ENCODE measurements around the gene RAPGEF6.
"Not testable (repeated sequence)": the region's sequence is repeated elsewhere in the genome, so short reads cannot be mapped to it uniquely, and the experiment has no call there.

RAPGEF6 gene

DNA sequence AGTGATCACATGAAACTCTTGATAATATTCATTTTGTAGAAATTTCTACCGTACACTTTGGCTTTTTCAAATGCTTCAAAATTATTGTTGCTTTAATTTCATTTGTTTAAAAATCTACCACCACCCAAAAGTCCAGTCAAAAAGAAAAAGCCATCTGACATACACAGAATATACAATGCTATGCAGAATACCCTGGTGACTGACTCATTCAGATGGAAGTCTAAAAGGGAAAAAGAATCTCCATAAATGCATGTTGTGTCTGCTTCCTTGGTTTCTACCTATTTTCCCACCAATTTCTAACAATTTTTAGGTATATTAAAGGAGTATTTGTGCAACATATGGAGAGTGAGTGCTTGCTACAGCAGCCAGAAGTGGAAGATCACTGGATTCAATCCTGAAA lies 9.3 kb upstream of the RAPGEF6 start:
- in situ Hi-C loops (cut with MboI; ENCODE audit: low sequenced_read_pairs): no loop called here

DNA sequence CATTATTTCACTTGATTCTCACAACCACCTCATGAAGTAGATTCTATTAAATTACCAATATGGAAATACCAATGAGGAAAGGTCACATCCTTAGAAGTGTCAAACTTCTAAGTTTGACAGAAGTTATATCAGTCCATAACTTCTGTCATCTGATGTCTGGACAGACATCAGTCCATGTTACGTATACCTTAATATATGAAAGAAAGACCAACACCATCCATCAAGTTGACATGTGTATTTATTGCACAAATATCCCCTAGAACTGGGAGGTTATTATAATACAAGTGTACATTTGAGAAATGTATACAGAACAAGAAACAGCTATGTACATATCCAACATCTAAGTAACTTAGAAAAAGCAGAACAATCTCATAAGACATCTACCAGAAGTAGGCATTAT lies 6.5 kb upstream of the RAPGEF6 start:
- in situ Hi-C loops (cut with MboI; ENCODE audit: low sequenced_read_pairs): no loop called here

DNA sequence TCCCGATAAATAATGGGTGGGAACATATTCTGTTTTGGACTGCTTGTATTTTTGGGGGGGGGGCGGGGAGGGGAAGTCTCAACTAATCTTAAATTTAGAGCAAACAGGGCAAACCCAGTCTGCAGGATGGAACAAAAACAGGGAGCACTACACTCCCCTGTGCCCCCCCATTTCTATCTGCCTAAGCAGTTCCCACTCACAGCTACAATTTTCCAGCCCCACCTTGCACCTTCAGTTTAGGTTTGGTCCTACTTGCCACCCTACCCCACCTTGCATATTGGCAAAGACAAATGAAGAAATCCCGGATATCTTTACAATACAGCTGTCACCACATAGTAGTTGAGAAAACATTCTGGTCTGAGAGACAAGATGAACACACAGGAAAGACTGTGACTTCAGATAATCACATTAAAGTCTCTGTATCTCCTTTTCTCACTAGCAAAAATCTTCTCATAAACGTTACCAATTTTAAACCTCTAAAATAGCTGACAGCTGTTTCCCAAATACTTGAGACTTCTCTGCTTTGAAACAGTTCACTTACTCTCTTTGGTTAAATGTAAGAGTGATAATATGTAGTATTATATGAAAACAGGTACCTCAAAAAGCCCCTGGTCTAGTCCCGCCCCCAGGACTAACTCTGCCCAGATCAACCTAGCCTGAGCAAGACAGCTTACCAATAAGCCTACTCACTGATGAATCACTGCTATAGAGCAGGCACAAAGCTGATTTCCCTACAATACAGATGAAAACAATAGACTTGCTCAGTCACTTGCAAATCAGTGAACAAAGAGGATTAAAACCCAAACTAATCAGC lies 5.2 kb upstream of the RAPGEF6 start:
- in situ Hi-C loops (cut with MboI; ENCODE audit: low sequenced_read_pairs): no loop called here

DNA sequence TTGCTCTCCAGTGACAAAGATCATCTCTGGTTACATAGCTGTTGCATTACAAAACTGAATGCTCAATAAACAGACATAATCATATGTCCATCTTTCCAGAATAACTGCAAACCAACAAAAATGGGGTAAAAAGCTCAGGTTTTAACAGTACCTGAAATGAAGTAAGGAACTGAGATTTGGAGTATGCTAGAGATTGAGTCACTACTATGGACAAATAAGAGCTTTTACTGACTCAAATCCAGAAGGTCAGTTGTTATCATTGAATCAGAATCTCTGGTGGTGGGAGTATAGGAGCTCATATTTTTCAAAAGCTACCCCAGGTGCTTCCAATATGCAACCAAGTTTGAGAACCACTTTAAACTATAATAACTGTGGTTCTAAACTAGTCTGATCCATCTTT lies 4.1 kb upstream of the RAPGEF6 start:
- in situ Hi-C loops (cut with MboI; ENCODE audit: low sequenced_read_pairs): no loop called here

DNA sequence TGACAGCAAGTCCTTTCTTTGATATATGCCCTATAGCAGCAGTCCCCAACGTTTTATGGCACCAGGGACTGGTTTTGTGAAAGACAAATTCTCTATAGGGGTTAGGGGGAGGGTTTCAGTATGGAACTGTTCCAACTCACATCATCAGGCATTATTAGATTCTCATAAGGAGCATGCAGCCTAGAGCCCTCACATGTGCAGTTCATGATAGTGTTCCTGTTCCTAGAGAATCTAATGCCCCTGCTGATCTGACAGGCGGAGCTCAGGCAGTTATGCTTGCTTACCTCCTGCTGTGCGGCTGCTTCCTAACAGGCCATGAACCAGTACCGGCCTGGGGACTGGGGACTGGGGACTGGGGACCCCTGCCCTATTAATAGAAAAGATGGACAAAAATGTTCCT lies 2.7 kb upstream of the RAPGEF6 start:
- in situ Hi-C loops (cut with MboI; ENCODE audit: low sequenced_read_pairs): no loop called here

DNA sequence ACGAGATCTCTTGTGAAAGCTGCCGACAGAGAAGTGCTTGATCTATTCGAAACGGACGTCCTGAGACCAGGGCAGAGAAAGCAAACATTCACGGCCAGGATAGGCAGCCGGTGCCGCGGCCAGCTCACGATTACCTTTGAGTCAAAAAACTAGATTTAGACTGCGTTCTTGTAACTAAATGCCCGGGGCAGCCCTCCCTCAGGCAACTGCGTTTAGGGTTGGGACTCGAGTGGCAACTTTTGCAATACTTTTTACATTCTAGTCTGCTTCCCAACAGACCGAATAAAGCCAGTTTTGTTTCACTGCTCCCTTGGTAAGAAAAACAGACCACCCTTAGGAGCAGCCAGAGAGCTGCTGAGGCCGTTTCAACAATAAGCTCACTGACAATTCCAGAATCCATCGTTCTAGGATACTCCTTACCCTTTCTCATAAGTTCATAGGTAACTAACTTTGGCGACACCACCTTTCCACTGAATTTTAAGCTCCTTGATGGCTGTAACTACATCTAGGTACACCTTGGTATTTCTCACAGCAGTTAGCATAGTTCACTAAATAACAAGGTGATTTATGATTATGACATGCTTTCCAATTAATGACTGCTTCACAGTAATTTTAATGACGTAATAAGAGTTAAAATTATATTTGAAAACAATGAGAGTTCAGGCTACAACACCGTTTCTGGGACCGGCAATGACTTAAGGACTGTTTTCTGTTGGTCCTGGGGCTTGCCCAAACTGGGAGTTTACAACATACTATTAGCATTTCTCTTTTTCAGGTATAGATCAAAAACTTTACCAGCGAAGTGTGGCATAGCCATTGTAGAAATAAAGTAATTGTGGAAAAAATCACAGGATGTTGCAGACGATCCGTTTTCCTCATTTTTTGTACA lies 899 bp upstream of the RAPGEF6 start:
- in situ Hi-C loops (cut with MboI; ENCODE audit: low sequenced_read_pairs): no loop called here

DNA sequence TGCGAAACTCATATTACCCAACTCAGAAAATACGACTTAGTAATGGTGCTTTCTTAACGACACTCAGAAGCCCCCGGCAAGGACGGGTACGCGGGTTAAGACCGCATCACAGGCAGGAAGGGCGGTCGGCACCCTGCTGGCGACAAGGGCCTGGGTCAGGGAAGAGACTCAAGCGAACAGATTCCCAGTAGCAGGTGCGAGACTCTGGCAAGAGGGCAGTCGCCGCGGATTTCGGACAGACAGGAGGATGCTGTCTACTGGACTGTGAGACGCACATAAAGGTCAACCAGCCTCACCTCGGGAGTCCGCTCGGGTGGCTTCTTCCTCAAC lies 398 bp downstream of the RAPGEF6 start:
- in situ Hi-C loops (cut with MboI; ENCODE audit: low sequenced_read_pairs): no loop called here

DNA sequence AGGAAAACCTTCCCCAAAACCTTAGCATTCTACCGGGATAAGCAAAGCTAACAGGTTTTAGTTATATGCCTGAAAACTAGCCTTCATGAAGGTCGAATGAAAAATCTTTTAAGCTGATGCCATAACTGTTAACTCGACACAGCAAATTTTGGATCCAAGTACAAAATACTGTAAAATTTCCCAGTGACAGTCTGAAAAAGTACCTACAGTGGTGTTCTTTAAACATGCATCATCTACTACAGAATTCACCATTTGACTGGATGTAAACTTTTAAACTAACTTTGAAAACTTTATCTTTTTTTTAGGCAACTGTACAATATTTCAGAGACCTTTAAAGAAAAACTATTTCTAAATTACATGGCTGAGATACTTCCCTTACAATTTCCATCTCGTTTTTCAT lies 791 bp downstream of the RAPGEF6 start:
- in situ Hi-C loops (cut with MboI; ENCODE audit: low sequenced_read_pairs): no loop called here

DNA sequence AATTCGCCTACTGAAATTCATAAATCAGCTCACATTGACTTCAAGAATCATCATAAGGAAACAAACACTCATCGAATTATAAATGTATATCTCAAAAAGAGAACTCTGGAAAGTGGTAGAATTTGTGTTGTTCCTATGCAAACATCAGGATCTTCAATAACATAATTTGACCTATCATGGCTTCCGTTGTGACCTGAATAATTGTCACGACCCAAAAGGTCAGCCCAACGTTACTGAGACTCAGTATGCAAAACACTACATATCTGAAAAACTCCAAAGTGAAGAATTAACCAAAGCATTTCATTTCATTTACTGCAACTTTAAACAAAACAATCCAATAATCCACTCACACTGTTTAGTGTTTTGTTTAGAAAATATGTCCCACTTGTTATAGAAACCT lies 1.2 kb downstream of the RAPGEF6 start:
- in situ Hi-C loops (cut with MboI; ENCODE audit: low sequenced_read_pairs): no loop called here

DNA sequence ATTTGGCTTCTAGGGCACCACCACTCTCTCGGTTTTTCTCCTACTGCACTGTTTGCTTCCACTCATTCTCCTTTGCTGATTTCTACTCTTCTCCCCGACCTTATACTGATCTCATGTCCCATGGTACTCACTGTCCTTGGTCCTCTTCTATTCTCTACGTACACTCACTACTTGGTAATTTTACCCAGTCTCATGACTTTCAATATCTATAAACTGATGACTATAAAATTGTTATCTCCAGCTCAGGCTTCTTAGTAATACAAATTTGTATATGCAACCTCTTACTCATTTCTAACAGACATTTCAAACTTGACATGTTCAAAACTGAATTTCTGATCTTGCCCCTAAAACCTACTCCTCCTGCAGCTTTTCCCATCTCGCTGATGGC lies 4.1 kb downstream of the RAPGEF6 start:
- in situ Hi-C loops (cut with MboI; ENCODE audit: low sequenced_read_pairs): no loop called here

DNA sequence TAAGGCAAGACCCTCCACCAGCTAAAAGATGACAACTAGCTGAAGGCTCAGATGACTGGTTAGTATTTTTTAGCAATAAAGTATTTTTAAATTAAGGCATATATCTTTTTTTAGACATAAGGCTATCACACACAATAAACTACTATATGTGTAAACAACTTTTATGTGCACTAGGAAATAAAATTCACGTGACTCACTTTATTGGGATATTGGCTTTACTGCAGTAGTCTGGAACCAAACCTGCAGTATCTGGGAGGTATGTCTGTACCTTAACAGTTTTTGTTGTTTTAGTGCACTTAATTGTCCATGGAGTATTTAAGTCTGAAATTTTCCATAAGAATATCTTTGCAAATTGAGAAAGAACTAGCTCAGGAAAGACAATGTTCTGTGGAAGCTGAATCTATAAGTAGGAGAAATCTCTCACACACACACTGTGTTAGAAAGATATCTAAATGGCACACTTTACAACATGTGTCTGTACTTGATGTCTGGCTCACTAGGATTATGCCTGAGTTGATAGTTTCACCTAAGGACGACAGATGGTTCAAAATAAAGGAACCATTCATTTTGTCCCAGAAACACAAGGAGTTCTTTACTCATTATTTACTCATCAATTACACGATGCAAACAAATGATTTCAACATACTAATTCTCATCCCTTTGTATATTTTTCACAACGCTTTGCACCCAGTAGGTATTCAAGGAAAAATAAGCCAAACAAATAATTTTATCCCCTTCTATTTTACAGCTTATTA lies 4.6 kb downstream of the RAPGEF6 start:
- in situ Hi-C loops (cut with MboI; ENCODE audit: low sequenced_read_pairs): no loop called here

DNA sequence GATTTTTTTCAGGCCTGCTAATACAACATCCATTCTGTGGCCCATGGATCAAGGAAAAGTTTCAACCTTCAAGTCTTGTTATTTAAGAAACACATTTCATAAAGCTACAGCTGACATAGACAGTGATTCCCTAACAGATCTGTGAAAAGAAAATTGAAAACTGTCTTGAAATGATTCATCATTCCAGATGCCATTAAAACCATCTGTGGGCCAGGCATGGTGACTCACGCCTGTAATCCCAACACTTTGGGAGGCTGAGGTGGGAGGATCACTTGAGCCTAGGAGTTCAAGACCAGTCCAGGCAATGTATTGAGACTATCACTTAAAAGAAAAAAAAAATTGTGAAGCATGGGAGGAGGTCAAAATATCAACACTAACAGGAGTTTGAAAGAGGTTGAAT lies 6.0 kb downstream of the RAPGEF6 start:
- in situ Hi-C loops (cut with MboI; ENCODE audit: low sequenced_read_pairs): no loop called here

DNA sequence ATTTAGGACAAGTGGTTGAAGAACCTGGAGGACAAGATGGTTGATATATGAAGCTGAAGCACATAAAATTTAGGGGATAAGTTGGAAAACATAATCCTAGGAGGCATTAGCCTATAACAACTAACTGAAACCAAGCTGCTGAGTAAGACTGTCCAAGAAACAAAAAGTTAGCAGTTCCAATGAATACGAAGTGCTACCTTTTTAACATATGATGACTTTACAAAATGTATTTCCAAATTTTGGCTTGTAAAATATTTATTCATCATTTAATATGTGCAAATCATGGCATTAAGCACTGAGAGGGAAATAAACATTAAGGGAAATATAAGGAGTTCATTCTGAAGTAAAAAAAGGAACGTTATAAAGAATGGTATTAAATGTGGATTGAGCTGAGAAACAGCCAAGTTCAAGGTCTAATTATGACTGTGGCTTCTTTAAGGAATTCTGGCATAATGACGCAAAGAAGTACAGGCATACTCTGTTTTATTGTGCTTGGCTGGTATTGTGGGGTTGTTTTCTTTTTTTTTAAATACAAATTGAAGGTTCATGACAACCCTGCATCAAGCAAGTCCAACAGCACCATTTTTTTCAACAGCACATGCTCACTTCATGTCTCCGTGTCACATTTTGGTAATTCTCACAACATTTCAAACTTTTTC lies 7.7 kb downstream of the RAPGEF6 start:
- in situ Hi-C loops (cut with MboI; ENCODE audit: low sequenced_read_pairs): no loop called here

DNA sequence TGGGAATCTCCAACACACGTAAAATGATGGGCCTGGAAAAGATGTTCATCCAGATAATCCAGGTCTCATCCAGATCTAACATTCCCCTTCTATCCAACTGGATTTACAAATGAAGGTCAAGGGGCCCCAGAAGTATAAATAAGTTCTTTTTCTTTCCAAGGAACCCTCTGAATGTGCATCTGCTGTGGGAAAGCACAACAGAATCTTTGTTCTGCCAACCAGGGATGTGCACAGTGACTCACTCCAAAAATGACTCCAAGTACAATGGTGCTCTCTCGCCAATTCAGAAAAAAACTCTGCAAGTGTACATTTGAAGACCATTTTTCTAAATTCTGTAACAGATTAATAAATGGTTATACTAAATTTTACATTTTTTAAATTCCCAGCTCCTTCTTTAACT lies 12.4 kb downstream of the RAPGEF6 start:
- in situ Hi-C loops (cut with MboI; ENCODE audit: low sequenced_read_pairs): no loop called here

DNA sequence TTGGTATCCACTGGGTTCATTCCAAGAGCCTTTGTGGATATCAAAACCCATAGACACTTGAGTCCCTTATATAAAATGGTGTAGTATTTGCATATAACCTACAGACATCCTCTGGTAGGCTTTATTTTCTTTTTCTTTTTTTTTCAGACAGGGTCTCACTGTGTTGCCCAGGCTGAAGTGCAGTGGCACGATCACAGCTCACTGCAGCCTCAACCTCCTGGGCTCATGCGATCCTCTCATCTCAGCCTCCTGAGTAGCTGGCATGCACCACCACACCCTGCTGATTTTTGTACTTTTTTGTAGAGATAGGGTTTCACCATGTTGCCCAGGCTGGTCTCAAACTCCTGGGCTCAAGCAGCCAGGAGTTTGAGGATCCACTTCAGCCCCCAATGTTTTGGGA lies 13.9 kb downstream of the RAPGEF6 start:
- in situ Hi-C loops (cut with MboI; ENCODE audit: low sequenced_read_pairs): not testable (repeated sequence)

DNA sequence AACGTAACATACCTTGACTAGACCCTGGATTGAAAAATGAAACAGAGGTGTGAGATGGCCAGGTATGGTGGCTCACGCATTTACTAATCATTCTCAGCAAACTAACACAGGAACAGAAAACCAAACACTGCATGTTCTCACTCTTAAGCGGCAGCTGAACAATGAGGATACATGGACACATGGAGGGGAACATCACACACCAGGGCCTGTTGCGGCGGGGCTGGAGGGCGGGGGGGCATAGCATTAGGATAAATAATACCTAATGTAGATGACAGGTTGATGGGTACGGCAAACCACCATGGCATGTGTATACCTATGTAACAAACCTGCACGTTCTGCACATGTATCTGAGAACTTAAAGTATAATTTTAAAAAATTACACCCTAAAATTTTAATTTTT lies 15.9 kb downstream of the RAPGEF6 start:
- in situ Hi-C loops (cut with MboI; ENCODE audit: low sequenced_read_pairs): no loop called here

DNA sequence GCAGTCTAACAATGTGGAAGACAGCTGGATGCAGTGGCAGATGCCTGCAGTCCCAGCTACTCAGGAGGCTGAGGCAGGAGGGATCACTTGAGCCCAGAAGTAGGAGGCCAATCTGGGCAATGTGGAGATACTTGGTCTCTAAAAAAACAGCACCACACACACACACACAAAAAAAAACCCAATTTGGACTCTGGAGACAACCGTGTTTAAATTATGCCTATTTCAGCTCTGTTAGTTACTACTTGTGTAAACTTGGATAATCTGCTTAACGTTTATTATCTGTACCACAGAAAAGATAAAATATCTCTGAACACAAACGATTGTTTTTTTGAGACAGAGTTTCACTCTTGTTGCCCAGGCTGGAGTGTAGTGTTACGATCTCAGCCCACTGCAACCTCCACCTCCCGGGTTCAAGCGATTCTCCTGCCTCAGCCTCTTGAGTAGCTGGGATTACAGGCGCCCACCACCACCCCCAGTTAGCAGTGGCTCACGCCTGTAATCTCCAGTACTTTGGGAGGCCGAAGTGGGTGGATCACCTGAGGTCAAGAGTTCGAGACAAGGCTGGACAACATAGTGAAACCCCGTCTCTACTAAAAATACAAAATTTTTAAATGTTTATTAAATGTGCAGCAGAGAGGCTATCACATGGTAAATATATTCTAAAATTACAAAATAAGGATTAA lies 17.7 kb downstream of the RAPGEF6 start:
- in situ Hi-C loops (cut with MboI; ENCODE audit: low sequenced_read_pairs): no loop called here

DNA sequence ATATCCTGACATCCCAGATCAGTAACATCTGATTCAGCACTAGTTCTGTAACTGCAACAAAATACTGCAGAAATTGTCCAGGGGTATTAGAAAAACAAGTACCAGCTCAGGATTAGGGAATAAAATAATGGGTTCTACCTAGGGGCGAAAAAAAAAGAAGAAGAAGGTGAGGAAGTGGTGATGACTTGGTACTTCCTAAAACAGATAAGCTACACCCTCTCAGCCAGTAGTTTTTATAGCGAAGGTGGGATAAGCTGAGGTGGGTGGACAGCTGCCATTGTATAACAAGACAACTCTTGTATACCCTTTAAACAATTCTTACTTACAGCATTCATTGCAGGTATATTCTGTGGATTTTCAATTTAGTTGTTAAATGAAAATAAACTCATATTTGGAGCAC lies 19.1 kb downstream of the RAPGEF6 start:
- in situ Hi-C loops (cut with MboI; ENCODE audit: low sequenced_read_pairs): no loop called here

DNA sequence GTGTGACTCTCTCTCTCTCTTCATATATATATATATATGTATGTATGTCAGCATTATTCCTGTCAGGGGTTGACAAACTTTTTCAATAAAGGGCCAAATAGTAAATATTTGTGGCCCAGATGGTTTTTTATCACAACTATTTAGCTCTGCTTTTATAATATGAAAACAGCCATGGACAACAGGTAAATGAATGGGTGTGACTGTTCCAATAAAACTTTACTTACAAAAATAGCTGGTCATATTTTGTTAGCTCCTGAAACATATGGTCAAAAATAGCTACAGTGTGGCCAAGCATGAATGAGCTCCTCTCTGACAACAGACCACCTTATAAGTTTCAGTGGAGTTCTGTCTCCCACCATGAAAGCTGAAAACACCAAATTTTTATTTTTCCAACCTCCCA lies 21.6 kb downstream of the RAPGEF6 start:
- in situ Hi-C loops (cut with MboI; ENCODE audit: low sequenced_read_pairs): no loop called here

DNA sequence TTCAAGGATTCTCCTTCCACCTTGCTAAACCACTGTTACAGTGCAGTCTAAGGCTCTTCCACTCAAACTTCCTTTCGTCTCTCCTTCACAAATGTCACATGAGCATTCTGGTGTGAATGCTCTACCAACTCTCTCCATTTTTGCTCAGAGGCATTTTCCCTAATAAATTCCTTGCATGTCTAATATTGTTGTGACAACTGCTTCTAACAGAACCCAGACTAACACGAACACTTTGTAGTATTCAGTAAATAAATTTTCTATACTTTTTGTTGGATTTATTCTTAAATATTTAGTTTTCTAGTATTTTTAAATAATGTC lies 24.0 kb downstream of the RAPGEF6 start:
- in situ Hi-C loops (cut with MboI; ENCODE audit: low sequenced_read_pairs): no loop called here
